Heart right ventricle (tissue), 16 donors: ENCODE measurements around the gene CACNA2D2. TPM values are rescaled to one million over a fixed set of nuclear protein-coding genes. Genes with fewer than 3 reads are reported as not detected.

Experiments used
- ATAC-seq, 8 donors: fragments of 200-7000 bp; cut with Tn5 transposase; one replicate each; pipeline ENCODE4 v1.9.1; 2020; ENCODE audit warnings: mild to moderate bottlenecking in 8 of 8, moderate library complexity in 8 of 8, moderate number of reproducible peaks in 1 of 8
- DNase-seq, 2 donors: peaks; one replicate each; pipeline ENCODE4 v3.0.0-alpha.2; 2020
- H3K27ac ChIP-seq, 10 donors: fragments of 200-600 bp; sonication (generic) in 2 of 10; one replicate each; pipeline versions ENCODE4 v1.5.0 to v1.8.0; 2020 to 2022; ENCODE audit warnings: mild to moderate bottlenecking in 3 of 10
- H3K27me3 ChIP-seq, 7 donors: fragments of 200-600 bp; one replicate each; pipeline ENCODE4 v1.8.0; 2021 to 2022; ENCODE audit warnings: mild to moderate bottlenecking in 2 of 7
- H3K36me3 ChIP-seq, 9 donors: fragments of 200-600 bp; sonication (generic) in 1 of 9; one replicate each; pipeline versions ENCODE4 v1.5.0 to v1.8.0; 2020 to 2022; ENCODE audit warnings: mild to moderate bottlenecking in 2 of 9
- H3K4me1 ChIP-seq, 9 donors: fragments of 200-600 bp; sonication (generic) in 1 of 9; one replicate each; pipeline versions ENCODE4 v1.5.0 to v1.8.0; 2020 to 2022; ENCODE audit warnings: mild to moderate bottlenecking in 4 of 9
- H3K4me3 ChIP-seq, 10 donors: fragments of 200-600 bp; sonication (generic) in 2 of 10; one replicate each; pipeline versions ENCODE4 v1.5.0 to v1.8.0; 2020 to 2022; ENCODE audit warnings: mild to moderate bottlenecking in 7 of 10, moderate library complexity in 2 of 10
- H3K9me3 ChIP-seq, 11 donors: fragments of 200-600 bp in 10 of 11; sonication (generic) in 2 of 11; one replicate each; pipeline versions ENCODE4 v1.5.0 to v1.8.0; 2013 to 2022; ENCODE audit warnings: mild to moderate bottlenecking in 2 of 11, control low read depth in 1 of 11, moderate library complexity in 1 of 11
- WGBS, 2 donors: extraction: QIAGEN DNeasy Blood & Tissue Kit; methylation state at CpG; one replicate each; pipeline ENCODE4 v1.1.7; 2013; ENCODE audit warnings: inconsistent platforms in 1 of 2; 5-methylcytosine and 5-hydroxymethylcytosine counted together
- intact Hi-C, 10 donors: fragments of 100-400 bp; cut with DNase I; formaldehyde crosslinking; loops; one replicate each; pipeline versions ENCODE4 v1.11.1 to v1.14.2; 2022
- polyA plus RNA-seq, 2 donors: library from polyadenylated mRNA; stranded (reverse); fragments of 200-250 nt; gene quantifications; one replicate each; pipeline ENCODE4 v1.2.3, GENCODE V29; 2013
- total RNA-seq, 10 donors: library from RNA; stranded (reverse); fragmentation: NEBNext Ultra II Directional in 3 of 10; extraction: Animal tissue kit (Norgen Biotek cat#: 25700) in 3 of 10; gene quantifications; one replicate each; pipeline versions ENCODE4 v1.2.1 to v1.2.4, GENCODE V29; 2021 to 2023
- TF ChIP-seq, protein P1 (sequence below), 9 donors: fragments of 200-600 bp; sonication (generic) in 2 of 9; IDR thresholded peaks; one replicate each; pipeline versions ENCODE4 v1.5.0 to v1.8.0; 2021 to 2022; ENCODE audit warnings: antibody characterized with exemption in 9 of 9, mild to moderate bottlenecking in 5 of 9, moderate library complexity in 1 of 9
- donor health status: Arrhythmogenic right ventricular cardiomyopathy.
- donor health status: ischemic (EF 13 %, LVEDD 7.1; RV severe dilation, severe dysfunction).
- donor health status: healthy with polysubstance abuse.
- donor health status: DM: no; HTN: yes; CAD: no.
- donor health status: DM: no; HTN: no; CAD: no.
- donor health status: ischemic (EF 25% LVEDD 6.9; RV normal size, moderate dysfunction).
- donor health status: ischemic (EF 25% LVEDD 5.7; RV mildly dilated, moderate dysfunction).
- donor health status: healthy.
- donor health status: DM: yes; HTN: yes; CAD: no.
- donor health status: Ischemic cardiomyopathy.
- donor health status: ischemic (EF 35%, LVEDD 5.7; RV mildly dilated, moderate dysfunction).
- donor health status: nonischemic (EF 11% LVEDD 7.7; RV severe dilation, severe dysfunction).
- donor health status: DM: yes; HTN: yes; CAD: no.
- donor health status: PGD.
- donor health status: ischemic (EF 29% LVEDD 5.4; RV normal size, mild dysfunction).
- donor health status: nonischemic (EF 23%, LVEDD 6.1; RV moderate dilation, normal function).

The CACNA2D2 gene
- total and polyA plus RNA-seq, 12 donors = 0.42 to 3.9 (median 2.4) TPM

DNA sequence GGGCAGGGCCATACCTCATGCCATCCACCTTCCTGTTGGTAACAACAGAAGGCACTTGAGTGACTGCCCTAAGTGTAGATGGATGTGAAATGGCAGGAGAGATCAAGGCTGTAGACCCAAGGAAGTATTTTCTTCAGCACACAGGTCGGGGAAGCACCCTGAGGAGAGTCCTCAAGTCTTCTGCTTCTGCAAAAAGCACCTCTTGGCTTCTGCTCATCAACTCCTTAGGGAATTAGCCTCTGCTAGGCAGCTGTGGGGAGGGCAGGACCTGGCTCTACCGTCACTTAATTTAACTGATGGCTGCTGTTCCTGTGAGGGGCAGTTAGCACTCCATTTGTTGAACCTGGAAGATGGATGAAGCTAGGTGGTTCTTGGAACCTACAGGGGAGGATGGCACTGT lies 6.9 kb upstream of the CACNA2D2 start:
- Histone ChIP-seq H3K9me3 (no peaks in the 10 kb centered on the region), H3K36me3 (no peaks in the 10 kb centered on the region), H3K4me1 (peaks cover 0 to 5% (median 3%) of the 10 kb centered on the region in 9 donors), H3K27ac (no peak overlapping the region), H3K27me3 (peaks cover 0 to under 1% (median 0%) of the 10 kb centered on the region in 7 donors), H3K4me3 (no peak overlapping the region)
- intact Hi-C loops = no loop called here
- 77 to 85% methylated on average over 2 of the region's 2 CpGs for WGBS, 2 donors
- DNase-seq (no peak), ATAC-seq (no peak)
- TF ChIP-seq, protein P1, sequence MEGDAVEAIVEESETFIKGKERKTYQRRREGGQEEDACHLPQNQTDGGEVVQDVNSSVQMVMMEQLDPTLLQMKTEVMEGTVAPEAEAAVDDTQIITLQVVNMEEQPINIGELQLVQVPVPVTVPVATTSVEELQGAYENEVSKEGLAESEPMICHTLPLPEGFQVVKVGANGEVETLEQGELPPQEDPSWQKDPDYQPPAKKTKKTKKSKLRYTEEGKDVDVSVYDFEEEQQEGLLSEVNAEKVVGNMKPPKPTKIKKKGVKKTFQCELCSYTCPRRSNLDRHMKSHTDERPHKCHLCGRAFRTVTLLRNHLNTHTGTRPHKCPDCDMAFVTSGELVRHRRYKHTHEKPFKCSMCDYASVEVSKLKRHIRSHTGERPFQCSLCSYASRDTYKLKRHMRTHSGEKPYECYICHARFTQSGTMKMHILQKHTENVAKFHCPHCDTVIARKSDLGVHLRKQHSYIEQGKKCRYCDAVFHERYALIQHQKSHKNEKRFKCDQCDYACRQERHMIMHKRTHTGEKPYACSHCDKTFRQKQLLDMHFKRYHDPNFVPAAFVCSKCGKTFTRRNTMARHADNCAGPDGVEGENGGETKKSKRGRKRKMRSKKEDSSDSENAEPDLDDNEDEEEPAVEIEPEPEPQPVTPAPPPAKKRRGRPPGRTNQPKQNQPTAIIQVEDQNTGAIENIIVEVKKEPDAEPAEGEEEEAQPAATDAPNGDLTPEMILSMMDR (IDR thresholded peaks at IDR 0.05) = no peak

- Histone ChIP-seq H3K27me3 (peaks cover 0 to 4% (median 0%) of the 10 kb centered on the region in 7 donors), H3K36me3 (no peaks in the 10 kb centered on the region), H3K27ac (no peak overlapping the region), H3K9me3 (no peaks in the 10 kb centered on the region), H3K4me3 (no peak overlapping the region), H3K4me1 (no peaks in the 10 kb centered on the region)
- ATAC-seq (no peak), DNase-seq (no peak)
- WGBS, 2 donors = 51 to 59% methylated on average over 5 of the region's 5 CpGs
- TF ChIP-seq, protein P1 (IDR thresholded peaks at IDR 0.05) = no peak
- intact Hi-C loops = no loop called here
Observed at GRCh38 chr3:50509715-50510114, 6.3 kb upstream of the CACNA2D2 start.

GRCh38 chr3:50508821-50509220 lies 5.4 kb upstream of the CACNA2D2 start:
- no peak overlapping the region for H3K4me3 ChIP-seq
- H3K4me1 ChIP-seq = peaks cover 0 to 5% (median 0%) of the 10 kb centered on the region in 9 donors
- no peaks in the 10 kb centered on the region for H3K9me3 ChIP-seq
- WGBS, 2 donors = 78% methylated on average over 1 of the region's 1 CpG
- H3K27ac ChIP-seq = no peak overlapping the region
- intact Hi-C loops = no loop called here
- DNase-seq = no peak
- TF ChIP-seq, protein P1 (IDR thresholded peaks at IDR 0.05) = no peak
- peaks cover 0 to 8% (median 0%) of the 10 kb centered on the region in 7 donors for H3K27me3 ChIP-seq
- ATAC-seq = no peak
- no peaks in the 10 kb centered on the region for H3K36me3 ChIP-seq

DNA sequence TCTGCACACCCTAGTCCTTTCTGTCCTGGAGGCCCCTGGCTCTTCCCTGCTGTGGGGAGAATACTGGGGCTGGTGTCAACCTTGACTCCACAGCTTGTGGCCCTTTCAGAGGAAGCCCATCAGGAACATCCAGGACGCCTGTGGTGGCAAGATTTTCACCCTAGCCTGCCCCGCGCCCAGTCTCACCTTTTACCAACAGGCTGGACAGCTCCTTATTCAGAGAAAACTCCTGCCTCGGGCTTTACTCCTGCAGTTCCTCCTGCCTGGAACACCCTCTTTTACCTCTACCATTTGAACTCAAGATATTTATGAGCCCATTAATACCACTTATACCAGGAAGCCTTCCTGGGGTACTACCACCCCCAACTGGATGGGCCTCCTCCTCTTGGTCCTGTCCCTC lies 2.7 kb upstream of the CACNA2D2 start:
- Histone ChIP-seq H3K4me3 (no peak overlapping the region), H3K27me3 (peaks cover 0 to 33% (median 9%) of the 10 kb centered on the region in 7 donors), H3K36me3 (no peaks in the 10 kb centered on the region), H3K27ac (no peak overlapping the region), H3K9me3 (no peaks in the 10 kb centered on the region), H3K4me1 (peaks cover 0 to 19% (median 6%) of the 10 kb centered on the region in 9 donors)
- ATAC-seq (no peak), DNase-seq (no peak)
- intact Hi-C loops = no loop called here
- TF ChIP-seq, protein P1 (IDR thresholded peaks at IDR 0.05) = no peak
- 88 to 89% methylated on average over 4 of the region's 4 CpGs for WGBS, 2 donors
